Activated CD4-positive, alpha-beta T cell treated with anti-CD3 and anti-CD28 coated beads, Interleukin-2, amount 50 U/mL, for 24 hours (primary cell): ENCODE results near the gene ZC3H13.
"Not testable (repeated sequence)": the region's sequence is repeated elsewhere in the genome, so short reads cannot be mapped to it uniquely, and the experiment has no call there.

Source experiments
- DNase-seq, 2 donors: peaks; one replicate each; pipeline ENCODE4 v3.0.0-alpha.2; 2020; ENCODE audit warnings: low read depth in 1 of 2, low spot score in 1 of 2

Gene ZC3H13

DNA sequence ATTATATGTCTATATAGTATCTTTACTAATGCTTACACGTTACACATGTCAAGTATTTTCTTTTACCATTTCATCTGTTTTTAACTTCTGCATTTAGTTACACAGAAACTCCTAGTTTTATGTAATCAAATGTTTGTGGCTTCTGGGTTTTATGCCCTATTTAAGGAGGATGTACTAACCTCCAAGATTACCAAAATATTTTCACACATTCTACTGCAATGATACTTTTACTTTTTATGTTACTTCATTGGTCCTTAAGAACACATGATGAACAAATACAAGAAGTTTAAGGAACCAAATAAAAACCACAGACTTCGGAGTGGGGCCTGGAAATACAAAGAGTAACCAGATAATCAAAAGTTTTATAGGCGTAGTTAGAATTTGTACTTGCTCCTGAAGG, 37.2 kb downstream of the ZC3H13 start:
- DNase-seq: no peak

- no peak for DNase-seq
These were observed 40.1 kb downstream of the ZC3H13 start for GRCh38 chr13:46012404-46012803.

DNA sequence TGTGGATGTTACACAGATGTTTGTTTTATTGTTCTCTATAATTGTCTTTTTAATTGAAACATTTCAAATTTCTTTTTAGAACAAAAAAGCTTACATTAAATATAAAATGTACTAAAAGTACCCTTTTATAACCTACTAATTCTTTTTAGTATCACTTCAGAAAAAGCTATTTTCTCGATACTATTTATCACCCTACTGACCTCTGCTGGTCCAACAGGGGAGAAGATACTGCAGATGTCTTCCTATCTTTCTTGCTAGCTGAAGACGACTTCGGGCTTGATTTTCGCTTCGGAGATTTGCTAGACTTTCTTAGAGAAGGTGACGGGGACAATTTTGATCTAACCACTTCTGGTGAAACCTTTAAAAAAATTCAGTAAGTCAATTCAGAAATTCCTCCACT, 42.4 kb downstream of the ZC3H13 start:
- no peak for DNase-seq

- no peak for DNase-seq
These were observed 43.9 kb downstream of the ZC3H13 start for GRCh38 chr13:46008631-46009030.

- DNase-seq: no peak
These were observed 45.7 kb downstream of the ZC3H13 start for GRCh38 chr13:46006688-46007452.

DNA sequence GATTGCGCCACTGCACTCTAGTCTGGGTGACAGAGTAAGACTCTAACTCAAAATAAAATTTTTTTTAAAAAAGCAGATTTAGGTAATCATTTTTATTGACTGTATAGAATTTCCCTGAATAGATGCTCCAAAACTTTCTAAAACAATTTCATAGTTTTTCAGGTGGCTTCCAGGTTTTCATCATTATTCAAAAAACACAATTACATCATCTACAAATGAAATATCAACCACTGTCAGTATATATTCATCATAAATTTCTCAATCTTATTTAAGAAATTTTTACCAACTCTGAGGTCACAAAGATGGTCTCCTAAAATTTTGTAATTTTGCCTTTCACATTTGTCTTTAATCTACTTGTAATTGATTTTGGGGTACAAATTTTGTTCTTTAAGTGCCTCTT, 48.1 kb downstream of the ZC3H13 start:
- no peak for DNase-seq

- DNase-seq: no peak
These were observed 55.9 kb downstream of the ZC3H13 start for GRCh38 chr13:45996631-45997030.

DNA sequence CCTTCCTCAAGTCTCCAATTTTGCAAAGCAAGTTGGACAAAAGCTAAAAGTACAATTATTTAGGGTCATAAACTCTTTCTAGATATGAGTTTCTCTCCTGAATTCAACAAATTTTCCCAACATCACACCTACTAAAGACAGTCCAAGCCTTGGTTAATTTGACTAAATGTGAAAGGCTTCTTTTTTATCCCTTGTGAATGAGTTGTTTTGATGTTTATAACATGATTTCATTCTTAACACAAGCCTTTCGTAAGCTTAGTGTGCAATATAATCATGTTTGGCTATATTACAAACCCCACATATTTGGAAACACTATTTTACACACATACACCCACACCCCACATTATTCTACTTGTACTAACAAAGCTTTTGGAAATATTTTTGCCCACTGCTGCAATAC, 57.3 kb downstream of the ZC3H13 start:
- no peak for DNase-seq

- no peak for DNase-seq
These were observed 57.8 kb downstream of the ZC3H13 start for GRCh38 chr13:45994752-45995151.

GRCh38 chr13:45989607-45990006, 62.9 kb downstream of the ZC3H13 start:
- no peak for DNase-seq

- DNase-seq: not testable (repeated sequence)
These were observed 71.4 kb downstream of the ZC3H13 start for GRCh38 chr13:45981127-45981526.

- no peak for DNase-seq
These were observed 77.2 kb downstream of the ZC3H13 start for GRCh38 chr13:45975337-45975736.

- no peak for DNase-seq
These were observed 78.0 kb downstream of the ZC3H13 start for GRCh38 chr13:45974500-45974899.

GRCh38 chr13:45967589-45967988, 85.0 kb downstream of the ZC3H13 start:
- DNase-seq: no peak

DNA sequence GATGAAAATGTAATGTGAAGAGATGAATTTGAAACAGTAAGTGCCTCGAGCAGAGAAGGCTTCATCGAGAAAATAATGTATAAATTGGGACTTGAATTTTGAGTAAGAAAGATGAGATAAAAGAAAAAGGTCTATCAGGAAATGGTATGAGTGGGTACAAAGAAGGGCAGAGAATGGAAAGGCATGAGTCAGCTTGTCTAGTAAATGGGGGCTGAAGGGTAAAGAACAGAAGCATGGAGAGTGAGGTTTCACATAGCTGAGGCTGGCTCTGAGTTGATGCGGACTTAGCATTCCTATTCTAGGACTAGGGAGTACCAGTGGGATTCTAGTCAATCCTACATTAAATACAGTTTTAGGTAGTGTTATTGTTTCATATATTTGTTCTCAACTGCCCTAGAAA, 85.8 kb downstream of the ZC3H13 start:
- no peak for DNase-seq

DNA sequence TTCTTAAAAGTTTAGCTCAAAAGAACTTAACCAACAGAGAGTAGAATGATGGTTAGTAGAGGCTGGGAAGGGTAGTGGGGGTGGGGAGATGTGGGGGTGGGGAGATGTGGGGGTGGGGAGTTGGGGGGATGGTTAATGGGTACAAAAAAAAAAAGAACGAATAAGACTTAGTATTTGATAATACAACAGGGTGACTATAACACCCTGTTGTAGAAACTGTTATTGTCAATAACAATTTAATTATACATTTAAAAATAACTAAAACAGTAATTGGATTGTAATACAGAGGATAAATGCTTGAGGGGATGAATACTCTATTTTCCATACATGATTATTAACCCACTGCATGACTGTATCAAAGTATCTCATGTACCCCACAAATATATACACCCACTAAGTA, 91.1 kb downstream of the ZC3H13 start:
- DNase-seq: no peak

DNA sequence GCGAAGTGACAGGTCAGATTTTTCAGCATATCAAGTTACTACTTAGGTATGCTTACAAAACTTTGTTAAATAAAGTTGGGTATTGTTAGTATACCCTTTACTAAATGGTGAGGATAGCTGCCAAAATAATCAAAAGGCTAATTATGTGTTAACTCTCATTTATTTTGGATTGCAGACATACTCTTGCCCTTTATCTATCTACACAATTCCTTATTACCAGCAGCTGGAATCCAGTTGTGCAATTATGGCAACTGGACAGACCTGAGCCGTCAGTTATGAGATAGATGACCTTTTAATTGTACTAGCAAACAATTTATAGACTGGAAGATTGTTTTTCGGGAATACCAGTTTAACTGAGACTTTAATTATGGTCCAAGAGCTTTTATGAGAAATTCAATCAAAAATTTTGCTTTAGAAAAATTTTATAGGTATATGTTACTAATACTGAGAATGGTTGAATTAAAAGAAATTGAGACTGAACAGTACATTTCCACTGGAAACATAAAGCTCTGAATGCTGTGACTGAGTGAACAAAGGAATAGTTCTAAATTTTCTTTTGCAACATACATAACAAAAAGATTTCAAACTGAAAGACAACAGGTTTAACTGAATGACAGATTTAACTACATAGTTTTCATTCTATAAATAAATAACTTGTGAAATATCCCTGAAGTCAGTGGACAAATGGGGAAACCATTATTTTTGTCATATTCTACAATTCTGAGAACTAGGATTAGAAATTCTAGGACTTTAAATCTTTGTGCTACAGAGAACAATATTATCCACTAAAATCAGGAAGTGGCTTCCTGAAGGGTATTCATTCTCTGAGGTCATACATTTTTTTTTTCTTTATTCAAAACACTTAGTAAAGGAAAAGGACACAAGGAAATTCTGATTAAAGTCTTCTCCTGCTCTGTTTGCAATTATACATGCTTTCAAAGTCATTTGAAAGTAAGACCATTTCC, 97.4 kb downstream of the ZC3H13 start:
- no peak for DNase-seq

GRCh38 chr13:45953082-45953481, 99.5 kb downstream of the ZC3H13 start:
- no peak for DNase-seq

DNA sequence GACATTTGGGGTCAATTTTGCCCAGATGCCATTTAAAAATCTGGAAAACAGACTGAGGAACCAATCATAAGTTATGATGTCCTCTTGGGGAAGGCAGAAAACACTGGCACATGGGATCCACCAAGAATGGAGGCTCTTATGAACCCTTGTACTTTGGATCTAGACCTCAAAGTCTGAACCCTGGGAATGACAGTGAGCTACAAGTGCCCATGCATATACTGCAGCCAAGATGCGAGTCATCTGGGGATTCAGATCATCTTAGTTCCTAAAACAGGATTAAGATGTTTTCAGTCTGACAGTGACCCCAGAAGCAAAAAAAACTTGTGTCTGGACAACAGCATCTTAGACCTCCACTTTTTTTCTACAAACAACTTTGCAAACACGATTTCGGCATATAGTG, 100.8 kb downstream of the ZC3H13 start:
- no peak for DNase-seq

DNA sequence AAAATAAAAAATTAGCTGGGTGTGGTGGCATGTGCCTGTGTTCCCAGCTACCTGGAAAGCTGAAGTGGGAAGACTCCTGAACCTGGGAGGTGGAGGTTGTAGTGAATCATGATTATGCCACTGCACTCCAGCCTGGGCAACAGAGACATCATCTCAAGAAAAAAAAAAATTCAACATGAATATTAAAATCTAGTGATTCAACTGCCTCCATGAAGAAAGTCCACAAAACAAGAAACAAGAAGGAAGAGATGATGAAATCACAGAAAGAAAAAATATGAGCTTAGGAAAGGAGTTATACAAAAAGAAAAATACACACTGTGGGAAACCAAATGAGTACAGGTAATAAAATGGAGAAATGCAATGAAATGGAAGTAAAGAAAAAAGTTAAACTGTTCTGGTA, 101.4 kb downstream of the ZC3H13 start:
- DNase-seq: no peak

GRCh38 chr13:45950386-45951000, 102.1 kb downstream of the ZC3H13 start:
- DNase-seq: no peak

GRCh38 chr13:45949161-45949560, 103.4 kb downstream of the ZC3H13 start:
- no peak for DNase-seq
